GM23248 (cell line): ENCODE data around the gene MGP. TPM values are rescaled to one million over a fixed set of nuclear protein-coding genes. Genes with fewer than 3 reads are reported as not detected.

Source experiments
- DNase-seq: peaks from one replicate; pipeline ENCODE4 v3.0.0-alpha.2; 2015
- H2AFZ ChIP-seq: fragments of 200-600 bp; sonication (generic); 2 replicates; pipeline ENCODE4 v1.6.1; 2016; ENCODE audit warnings: antibody characterized with exemption
- H3F3A ChIP-seq: fragments of 200-600 bp; sonication (generic); 2 replicates; pipeline ENCODE4 v1.6.1; 2016; ENCODE audit warnings: mild to moderate bottlenecking, antibody characterized with exemption, mixed run types; ENCODE audit not compliant: insufficient read depth
- H3K27ac ChIP-seq: fragments of 200-600 bp; sonication (generic); 2 replicates; pipeline ENCODE4 v1.5.1; 2016; ENCODE audit warnings: mild to moderate bottlenecking
- H3K27me3 ChIP-seq: fragments of 200-600 bp; sonication (generic); replicated peaks from 2 replicates; pipeline ENCODE4 v1.6.1; 2016; ENCODE audit warnings: mild to moderate bottlenecking; ENCODE audit not compliant: insufficient read depth
- H3K36me3 ChIP-seq: fragments of 200-600 bp; sonication (generic); 2 replicates; pipeline ENCODE4 v1.6.1; 2016; ENCODE audit warnings: low read depth, mild to moderate bottlenecking
- H3K4me1 ChIP-seq: fragments of 200-600 bp; sonication (generic); 2 replicates; pipeline ENCODE4 v1.6.1; 2016; ENCODE audit warnings: mild to moderate bottlenecking; ENCODE audit not compliant: insufficient read depth
- H3K4me2 ChIP-seq: fragments of 200-600 bp; sonication (generic); one replicate; pipeline ENCODE4 v1.6.1; 2016; ENCODE audit warnings: mild to moderate bottlenecking; ENCODE audit not compliant: unreplicated experiment
- H3K4me3 ChIP-seq: fragments of 200-600 bp; sonication (generic); 2 replicates; pipeline ENCODE4 v1.5.1; 2016; ENCODE audit warnings: mild to moderate bottlenecking
- H3K79me2 ChIP-seq: fragments of 200-600 bp; sonication (generic); 2 replicates; pipeline ENCODE4 v1.6.1; 2016; ENCODE audit warnings: mild to moderate bottlenecking; ENCODE audit not compliant: insufficient read depth
- H3K9ac ChIP-seq: fragments of 200-600 bp; sonication (generic); 2 replicates; pipeline ENCODE4 v1.6.1; 2016; ENCODE audit warnings: mild to moderate bottlenecking
- H3K9me2 ChIP-seq: fragments of 200-600 bp; sonication (generic); 2 replicates; pipeline ENCODE4 v1.6.1; 2016; ENCODE audit warnings: mixed run types, mild to moderate bottlenecking, moderate library complexity; ENCODE audit not compliant: insufficient read depth
- H3K9me3 ChIP-seq: fragments of 200-600 bp; sonication (generic); one replicate; pipeline ENCODE4 v1.6.1; 2017; ENCODE audit warnings: low read depth
- H4K20me1 ChIP-seq: fragments of 200-600 bp; sonication (generic); 2 replicates; pipeline ENCODE4 v1.6.0; 2016; ENCODE audit not compliant: insufficient read depth
- EZH2 ChIP-seq: fragments of 200-600 bp; sonication (generic); IDR thresholded peaks from 2 replicates; pipeline ENCODE4 v1.6.1; 2018; ENCODE audit warnings: antibody characterized with exemption, mild to moderate bottlenecking; ENCODE audit not compliant: insufficient read depth, poor library complexity, severe bottlenecking
- EZH2phosphoT487 ChIP-seq: fragments of 200-600 bp; sonication (generic); IDR thresholded peaks from 2 replicates; pipeline ENCODE4 v1.6.1; 2018; ENCODE audit warnings: antibody characterized with exemption, moderate library complexity, mild to moderate bottlenecking, low read depth; ENCODE audit not compliant: insufficient read depth
- WGBS, 2 experiments: methylation state at CpG; one replicate each; pipeline ENCODE4 v1.1.6; 2015 to 2017; ENCODE audit warnings: low lambda C conversion rate in 2 of 2, low coverage in 1 of 2; ENCODE audit errors: missing lambda C conversion rate in 2 of 2; 5-methylcytosine and 5-hydroxymethylcytosine counted together
- in situ Hi-C: fragments of 300-500 bp; cut with MboI; formaldehyde crosslinking; loops from 2 replicates; pipeline ENCODE4 v1.15.0; 2020
- polyA plus RNA-seq: library from polyadenylated mRNA; unstranded; fragments of >200 nt; fragmentation: Nextera tagmentation; extraction: Ambion mirVana; gene quantifications from 2 replicates; pipeline ENCODE4 v1.2.1, GENCODE V29; 2016
- total RNA-seq: library from RNA; depleted of rRNA; stranded (reverse); fragments of >200 nt; shearing (Covaris generic); gene quantifications from 2 replicates; pipeline ENCODE4 v1.2.3, GENCODE V29; 2014

Gene MGP
- total and polyA plus RNA-seq, 2 experiments from 2014 or later = 0.86 to 1.3 TPM

- Histone ChIP-seq H3K27ac (no peak within 1 kb of the TSS), H2AFZ (no peak within 1 kb of the TSS), H3F3A (peaks cover 9% of the 10 kb centered on the region), H3K4me1 (peaks cover 32% of the 10 kb centered on the region), H3K4me3 (no peak within 1 kb of the TSS), H3K9me2 (no peaks in the 10 kb centered on the region), H3K9me3 (no peaks in the 10 kb centered on the region), H4K20me1 (no peaks in the 10 kb centered on the region), H3K4me2 (no peak within 1 kb of the TSS), H3K79me2 (no peaks in the 10 kb centered on the region), H3K36me3 (no peaks in the 10 kb centered on the region), H3K27me3 (no peaks in the 10 kb centered on the region), H3K9ac (no peak within 1 kb of the TSS)
- TF ChIP-seq EZH2phosphoT487 = no peak
- in situ Hi-C loops = loop anchor here (5.0 kb wide), 1 partner anchor 154 kb away; no protein-coding TSS in a partner anchor
- DNase-seq = no peak
- WGBS, 2 experiments = 89 to 96% methylated on average over 10 of the region's 10 CpGs
These were observed 42.2 kb downstream of the MGP start, which contains the start of gene ART4 for GRCh38 chr12:14843425-14843887. ART4 (minus strand) TSS chr12:14843526; CDS start chr12:14843113, 413 bp downstream.

GRCh38 chr12:14842315-14842714, 43.3 kb downstream of the MGP start:
- no peaks in the 10 kb centered on the region for H4K20me1 ChIP-seq
- in situ Hi-C loops = loop anchor here (5.0 kb wide), 1 partner anchor 155 kb away; no protein-coding TSS in a partner anchor
- WGBS, 2 experiments = 65 to 66% methylated on average over 3 of the region's 3 CpGs
- H3K4me3 ChIP-seq = 0 out of 2 replicates have a peak overlapping the region, but pooled peaks have one; percentile 2
- peaks cover 19% of the 10 kb centered on the region for H3F3A ChIP-seq
- no peak overlapping the region for H3K9ac ChIP-seq
- no peaks in the 10 kb centered on the region for H3K9me2 ChIP-seq
- no peak overlapping the region for H2AFZ ChIP-seq
- no peak overlapping the region for H3K27ac ChIP-seq
- no peaks in the 10 kb centered on the region for H3K36me3 ChIP-seq
- H3K4me2 ChIP-seq = peak overlapping the region; percentile 38
- H3K4me1 ChIP-seq = peaks cover 38% of the 10 kb centered on the region
- DNase-seq = no peak
- H3K79me2 ChIP-seq = no peaks in the 10 kb centered on the region
- no peaks in the 10 kb centered on the region for H3K27me3 ChIP-seq
- no peaks in the 10 kb centered on the region for H3K9me3 ChIP-seq
- TF ChIP-seq EZH2phosphoT487 = no peak
- TF ChIP-seq EZH2 = no peak

GRCh38 chr12:14841761-14842160, 43.9 kb downstream of the MGP start:
- Histone ChIP-seq H4K20me1 (no peaks in the 10 kb centered on the region), H2AFZ (no peak overlapping the region), H3K4me1 (peaks cover 40% of the 10 kb centered on the region), H3K9me3 (no peaks in the 10 kb centered on the region), H3K27me3 (no peaks in the 10 kb centered on the region), H3K4me2 (peak overlapping the region; percentile 38), H3K79me2 (no peaks in the 10 kb centered on the region), H3K9me2 (no peaks in the 10 kb centered on the region), H3F3A (peaks cover 24% of the 10 kb centered on the region), H3K4me3 (0 out of 2 replicates have a peak overlapping the region, but pooled peaks have one; percentile 2), H3K9ac (no peak overlapping the region), H3K36me3 (no peaks in the 10 kb centered on the region), H3K27ac (no peak overlapping the region)
- in situ Hi-C loops = loop anchor here (5.0 kb wide), 1 partner anchor 156 kb away; no protein-coding TSS in a partner anchor
- 1 to 2% methylated on average over 3 of the region's 3 CpGs for WGBS, 2 experiments
- DNase-seq = peak; percentile 61
- TF ChIP-seq EZH2 (no peak), EZH2phosphoT487 (no peak)

- Histone ChIP-seq H3K4me3 (no peak overlapping the region), H2AFZ (no peak overlapping the region), H4K20me1 (no peaks in the 10 kb centered on the region), H3K27ac (no peak overlapping the region), H3K9me3 (no peaks in the 10 kb centered on the region), H3K4me1 (peaks cover 44% of the 10 kb centered on the region), H3K79me2 (no peaks in the 10 kb centered on the region), H3K9me2 (no peaks in the 10 kb centered on the region), H3K9ac (no peak overlapping the region), H3K4me2 (no peak overlapping the region), H3K36me3 (no peaks in the 10 kb centered on the region), H3F3A (peaks cover 32% of the 10 kb centered on the region), H3K27me3 (no peaks in the 10 kb centered on the region)
- in situ Hi-C loops = loop anchor here (5.0 kb wide), 1 partner anchor 157 kb away; no protein-coding TSS in a partner anchor
- 86 to 90% methylated on average over 4 of the region's 4 CpGs for WGBS, 2 experiments
- TF ChIP-seq EZH2phosphoT487 (no peak), EZH2 (no peak)
- no peak for DNase-seq
These were observed 45.0 kb downstream of the MGP start for GRCh38 chr12:14840616-14841015.

- Histone ChIP-seq H2AFZ (no peak overlapping the region), H3K4me2 (no peak overlapping the region), H3K9ac (no peak overlapping the region), H3K4me3 (no peak overlapping the region), H3K27me3 (no peaks in the 10 kb centered on the region), H3K79me2 (no peaks in the 10 kb centered on the region), H3K9me3 (no peaks in the 10 kb centered on the region), H3K4me1 (peaks cover 41% of the 10 kb centered on the region), H3K36me3 (no peaks in the 10 kb centered on the region), H3K27ac (no peak overlapping the region), H4K20me1 (no peaks in the 10 kb centered on the region), H3F3A (peaks cover 32% of the 10 kb centered on the region), H3K9me2 (no peaks in the 10 kb centered on the region)
- no peak for TF ChIP-seq EZH2
- no peak for TF ChIP-seq EZH2phosphoT487
- 96 to 100% methylated on average over 1 of the region's 1 CpG for WGBS, 2 experiments
- no peak for DNase-seq
- in situ Hi-C loops = no loop called here
These were observed 46.4 kb downstream of the MGP start for GRCh38 chr12:14839262-14839661.
